HG03565 (cell line): ENCODE data around the gene PSKH1.
"Not testable (repeated sequence)": the region's sequence is repeated elsewhere in the genome, so short reads cannot be mapped to it uniquely, and the experiment has no call there.

ENCODE experiments used
- ATAC-seq: cut with Tn5 transposase; IDR thresholded peaks from one replicate; pipeline ENCODE4 v1.9.1; 2021; ENCODE audit warnings: mild to moderate bottlenecking, moderate library complexity; ENCODE audit not compliant: unreplicated experiment

PSKH1 gene

GRCh38 chr16:67892899-67893742 lies at the start of gene PSKH1:
Gene PSKH1, plus strand, starts transcription at chr16:67893254. Its CDS starts 15,496 bp downstream, at chr16:67908750.
- peak; percentile 63 for ATAC-seq

DNA sequence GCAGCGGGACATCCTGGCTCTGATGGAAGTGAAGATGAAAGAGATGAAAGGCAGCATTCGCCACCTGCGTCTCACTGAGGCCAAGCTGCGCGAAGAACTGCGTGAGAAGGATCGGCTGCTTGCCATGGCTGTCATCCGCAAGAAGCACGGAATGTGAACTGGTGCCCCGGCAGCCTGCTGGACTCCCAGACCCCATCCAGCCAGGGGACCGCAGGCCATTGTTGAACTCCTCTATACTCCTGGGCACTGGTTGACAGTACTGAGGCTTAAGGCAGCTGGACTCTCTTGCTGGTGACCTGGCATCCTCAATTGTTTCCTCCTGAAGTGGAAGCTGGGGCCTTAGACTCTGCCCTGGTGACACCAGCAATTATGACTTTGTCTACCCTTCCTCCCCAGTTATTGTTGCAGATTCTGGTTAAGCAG lies 49.7 kb upstream of the PSKH1 start:
- no peak for ATAC-seq

- no peak for ATAC-seq
Measured at GRCh38 chr16:67844497-67844896, 48.6 kb upstream of the PSKH1 start.

DNA sequence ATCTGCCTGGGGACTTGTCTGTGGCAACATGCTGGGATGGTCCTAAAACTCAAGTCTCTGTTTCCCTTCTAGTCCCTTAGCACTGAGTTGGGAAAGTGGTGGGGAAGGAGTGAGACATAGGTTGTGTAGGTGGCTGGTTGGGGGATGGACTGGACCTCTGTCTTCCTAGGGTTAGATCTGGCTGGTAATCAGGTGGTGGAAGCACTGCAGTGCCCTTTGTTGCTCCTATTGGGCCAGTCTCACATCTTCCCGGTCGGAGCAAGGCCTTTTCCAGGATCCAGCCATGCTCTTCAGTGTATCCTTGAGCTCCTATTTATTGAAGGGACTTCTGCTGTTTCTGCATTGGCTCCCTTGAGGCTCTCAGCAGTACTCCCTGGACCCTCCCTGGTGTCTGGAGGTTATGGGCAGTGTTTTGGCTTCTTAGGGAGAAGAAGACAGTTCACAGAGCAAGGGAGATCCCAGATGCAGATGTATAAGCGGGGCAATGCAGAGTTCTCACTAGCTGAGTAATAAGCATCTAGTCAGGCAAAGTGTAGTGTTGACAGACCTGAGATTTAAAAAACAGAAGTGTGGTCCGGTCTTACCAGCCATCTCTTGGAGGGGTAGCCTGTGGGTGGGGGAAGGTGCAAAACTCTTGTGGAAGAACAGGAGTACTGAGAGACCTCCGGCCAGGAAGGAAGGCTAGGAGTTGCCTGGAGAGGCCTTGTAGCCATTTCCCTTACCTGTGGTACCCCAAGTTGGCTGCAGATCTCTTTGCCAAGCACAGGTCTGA lies 47.6 kb upstream of the PSKH1 start:
- ATAC-seq = no peak

GRCh38 chr16:67846063-67846319 lies 47.1 kb upstream of the PSKH1 start:
- ATAC-seq = no peak

- peak; percentile 42 for ATAC-seq
Measured at GRCh38 chr16:67846320-67847063, 46.6 kb upstream of the PSKH1 start, which contains the start of gene NUTF2. Gene NUTF2, plus strand, starts transcription at chr16:67846933. Its CDS starts 18,198 bp downstream, at chr16:67865131.

GRCh38 chr16:67847064-67847861 lies 45.8 kb upstream of the PSKH1 start, which contains the start of gene CENPT:
Gene CENPT, minus strand, starts transcription at chr16:67847693. Its CDS starts 13,834 bp downstream, at chr16:67833859.
- ATAC-seq = peak; percentile 27

GRCh38 chr16:67848118-67848517 lies 44.9 kb upstream of the PSKH1 start:
- ATAC-seq = no peak

DNA sequence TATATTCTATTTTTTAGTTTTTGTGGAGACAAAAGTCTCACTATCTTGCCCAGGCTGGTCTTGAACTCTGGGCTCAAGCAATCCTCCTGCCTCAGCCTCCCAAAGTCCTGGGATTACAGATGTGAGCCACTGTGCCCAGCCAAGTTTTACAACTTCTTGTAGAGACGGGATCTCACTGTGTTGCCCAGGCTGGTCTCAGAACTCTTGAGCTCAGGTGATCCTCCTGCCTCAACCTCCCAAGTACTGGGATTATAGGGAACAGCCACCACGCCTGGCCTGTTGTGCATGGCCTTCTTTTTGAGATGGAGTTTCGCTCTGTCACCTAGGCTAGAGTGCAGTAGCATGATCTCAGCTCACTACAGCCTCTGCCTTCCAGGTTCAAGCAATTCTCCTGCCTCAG lies 39.4 kb upstream of the PSKH1 start:
- ATAC-seq = no peak

DNA sequence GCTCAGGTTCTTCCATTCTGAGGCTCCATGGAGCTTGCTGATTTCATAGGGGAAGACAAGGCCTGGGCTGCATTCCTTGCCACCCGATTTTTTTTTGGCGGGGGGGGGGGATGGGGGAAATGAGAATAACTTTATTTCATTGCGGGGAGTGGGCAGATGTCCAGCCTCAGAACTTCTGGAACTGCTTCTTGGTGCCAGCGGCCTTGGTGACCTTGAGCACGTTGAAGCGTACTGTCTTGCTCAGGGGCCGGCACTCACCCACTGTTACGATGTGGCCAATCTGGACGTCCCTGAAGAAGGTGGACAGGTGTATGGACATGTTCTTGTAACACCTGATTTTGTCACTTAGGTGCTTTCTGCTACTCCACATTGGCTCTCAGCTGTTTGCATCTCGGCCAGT lies 37.3 kb upstream of the PSKH1 start:
- no peak for ATAC-seq

DNA sequence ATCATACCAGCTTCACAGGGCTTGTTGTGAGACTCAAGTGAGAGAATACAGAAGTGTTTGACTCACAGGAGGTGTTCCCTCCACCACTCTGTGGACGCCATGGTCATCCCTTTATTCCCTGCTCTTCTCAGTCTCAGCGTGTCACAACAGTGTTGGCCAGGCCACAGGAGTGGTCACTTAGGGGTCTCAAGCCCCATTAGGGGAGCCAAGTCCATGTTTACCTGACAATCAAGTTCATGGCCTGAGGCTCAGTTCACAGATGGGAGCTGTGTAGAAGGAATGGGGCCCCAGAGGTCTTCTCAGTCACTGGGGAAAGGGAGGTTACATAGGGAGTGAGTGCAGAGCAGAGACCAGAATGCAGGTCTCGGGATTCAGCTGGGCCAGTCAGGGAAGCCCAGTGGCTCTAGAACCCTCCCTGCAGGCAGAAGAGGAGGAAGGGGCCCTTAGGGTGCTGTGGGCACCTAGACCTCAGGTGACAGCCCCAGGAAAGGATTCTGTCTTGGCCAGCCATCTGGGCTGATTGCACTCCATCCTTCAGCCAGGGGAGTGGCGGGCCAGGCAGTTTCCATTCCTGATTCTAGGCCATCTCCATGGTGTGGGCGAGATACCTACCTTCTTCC lies 36.0 kb upstream of the PSKH1 start:
- ATAC-seq = no peak

DNA sequence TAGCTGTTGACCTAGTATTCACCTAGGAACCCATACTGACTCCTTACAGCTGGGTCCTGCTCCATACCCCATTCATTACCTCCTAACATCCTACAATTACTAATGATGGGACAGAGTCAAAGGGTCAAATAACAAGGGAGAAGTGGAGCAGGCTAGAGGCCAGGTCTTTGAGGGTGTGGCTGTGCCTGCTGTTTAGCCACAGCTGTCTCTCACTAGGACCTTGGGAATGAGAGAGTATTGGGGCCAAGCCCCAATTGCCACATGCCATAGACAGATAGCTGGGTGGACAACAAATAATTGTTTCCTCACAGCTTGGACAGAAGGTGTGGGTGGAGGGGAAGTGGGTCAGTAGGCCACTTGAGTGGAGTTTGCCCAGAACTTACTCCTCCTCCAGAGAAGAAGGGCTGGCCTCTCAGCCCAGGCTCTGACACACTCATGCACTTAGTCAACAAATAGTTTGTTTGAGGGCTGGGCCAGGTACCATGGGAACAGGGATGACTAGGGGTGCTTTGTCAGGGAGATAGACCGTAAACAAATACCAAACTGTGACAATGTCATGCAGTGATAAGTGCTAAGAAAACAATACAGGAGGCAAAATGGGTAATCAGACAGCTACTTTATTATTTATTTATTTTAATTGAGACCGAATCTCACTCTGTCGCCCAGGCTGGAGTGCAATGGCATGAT lies 35.4 kb upstream of the PSKH1 start:
- no peak for ATAC-seq

DNA sequence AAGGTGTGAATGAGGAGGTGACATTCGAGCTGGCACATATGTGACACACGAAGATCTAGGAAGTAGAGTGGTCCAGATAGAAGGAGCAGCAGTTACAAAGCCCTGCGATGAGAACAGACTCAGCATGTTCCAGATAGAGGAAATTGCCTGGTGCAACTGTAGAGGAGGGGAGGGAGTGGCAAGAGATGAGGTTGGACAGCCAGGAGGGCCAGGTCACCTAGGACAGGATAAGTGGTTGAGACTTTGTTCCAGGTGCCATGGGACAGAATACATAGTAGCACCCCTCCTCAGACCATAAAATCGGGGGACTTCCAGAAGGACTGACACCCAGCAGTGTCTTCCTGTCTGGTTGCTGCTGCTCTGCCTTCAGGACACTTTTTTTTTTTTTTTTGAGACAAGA lies 34.6 kb upstream of the PSKH1 start:
- no peak for ATAC-seq

GRCh38 chr16:67860589-67861398 lies 32.3 kb upstream of the PSKH1 start:
- no peak for ATAC-seq

GRCh38 chr16:67861877-67862276 lies 31.2 kb upstream of the PSKH1 start:
- ATAC-seq = no peak

DNA sequence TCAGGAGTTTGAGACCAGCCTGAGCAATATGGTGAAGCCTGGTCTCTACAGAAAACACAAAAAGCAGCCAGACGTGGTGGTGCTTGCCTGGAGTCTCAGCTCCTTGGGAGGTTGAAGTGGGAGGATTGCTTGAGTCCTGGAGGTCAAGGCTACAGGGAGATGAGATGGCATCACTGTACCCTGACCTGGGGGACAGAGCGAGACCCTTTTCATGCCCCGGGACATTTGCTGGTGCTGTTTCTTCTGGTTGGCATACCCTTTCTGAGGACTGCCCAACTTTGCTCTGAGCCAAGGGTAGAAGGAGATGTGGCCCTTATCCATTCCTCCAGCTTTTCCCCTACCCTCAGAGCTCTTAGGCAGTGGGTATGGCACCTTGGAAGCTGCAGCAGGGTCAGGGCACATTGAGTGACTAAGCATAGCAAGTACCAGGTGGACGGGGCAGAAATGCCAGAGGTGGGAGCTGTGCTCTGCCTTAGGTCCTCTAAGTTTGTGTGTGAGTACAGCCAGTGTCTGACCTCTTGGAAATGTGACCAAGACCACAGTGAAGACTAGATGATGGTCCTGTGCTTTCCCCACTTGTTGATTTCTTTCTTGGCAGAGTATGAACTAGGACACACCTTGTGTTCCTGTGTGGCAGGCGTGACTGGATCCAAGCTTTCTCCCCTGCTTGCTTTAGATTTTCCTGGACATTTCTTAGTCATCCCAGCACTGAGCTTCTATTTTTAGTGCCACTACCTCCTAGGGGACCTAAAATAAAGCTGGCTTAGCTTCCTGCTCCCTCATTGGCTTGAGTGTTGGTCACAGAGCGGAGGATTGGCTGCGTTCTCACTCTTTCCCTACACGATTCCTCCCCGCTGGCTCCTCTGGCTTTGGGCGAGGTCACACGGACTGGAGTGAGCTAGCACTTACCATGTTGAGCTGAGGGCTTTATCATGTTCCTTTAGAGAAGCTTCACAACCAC lies 30.2 kb upstream of the PSKH1 start:
- ATAC-seq = no peak

GRCh38 chr16:67864044-67864443 lies 29.0 kb upstream of the PSKH1 start:
- ATAC-seq = not testable (repeated sequence)

- no peak for ATAC-seq
Measured at GRCh38 chr16:67864594-67864993, 28.5 kb upstream of the PSKH1 start.
